GM23248 (cell line): Measurements from ENCODE around the gene PARVA. TPM values are rescaled to one million over a fixed set of nuclear protein-coding genes. Genes with fewer than 3 reads are reported as not detected.

Experiments used
- DNase-seq: peaks from one replicate; pipeline ENCODE4 v3.0.0-alpha.2; 2015
- H2AFZ ChIP-seq: fragments of 200-600 bp; sonication (generic); 2 replicates; pipeline ENCODE4 v1.6.1; 2016; ENCODE audit warnings: antibody characterized with exemption
- H3F3A ChIP-seq: fragments of 200-600 bp; sonication (generic); 2 replicates; pipeline ENCODE4 v1.6.1; 2016; ENCODE audit warnings: mild to moderate bottlenecking, antibody characterized with exemption, mixed run types; ENCODE audit not compliant: insufficient read depth
- H3K27ac ChIP-seq: fragments of 200-600 bp; sonication (generic); 2 replicates; pipeline ENCODE4 v1.5.1; 2016; ENCODE audit warnings: mild to moderate bottlenecking
- H3K27me3 ChIP-seq: fragments of 200-600 bp; sonication (generic); replicated peaks from 2 replicates; pipeline ENCODE4 v1.6.1; 2016; ENCODE audit warnings: mild to moderate bottlenecking; ENCODE audit not compliant: insufficient read depth
- H3K36me3 ChIP-seq: fragments of 200-600 bp; sonication (generic); 2 replicates; pipeline ENCODE4 v1.6.1; 2016; ENCODE audit warnings: low read depth, mild to moderate bottlenecking
- H3K4me1 ChIP-seq: fragments of 200-600 bp; sonication (generic); 2 replicates; pipeline ENCODE4 v1.6.1; 2016; ENCODE audit warnings: mild to moderate bottlenecking; ENCODE audit not compliant: insufficient read depth
- H3K4me2 ChIP-seq: fragments of 200-600 bp; sonication (generic); one replicate; pipeline ENCODE4 v1.6.1; 2016; ENCODE audit warnings: mild to moderate bottlenecking; ENCODE audit not compliant: unreplicated experiment
- H3K4me3 ChIP-seq: fragments of 200-600 bp; sonication (generic); 2 replicates; pipeline ENCODE4 v1.5.1; 2016; ENCODE audit warnings: mild to moderate bottlenecking
- H3K79me2 ChIP-seq: fragments of 200-600 bp; sonication (generic); 2 replicates; pipeline ENCODE4 v1.6.1; 2016; ENCODE audit warnings: mild to moderate bottlenecking; ENCODE audit not compliant: insufficient read depth
- H3K9ac ChIP-seq: fragments of 200-600 bp; sonication (generic); 2 replicates; pipeline ENCODE4 v1.6.1; 2016; ENCODE audit warnings: mild to moderate bottlenecking
- H3K9me2 ChIP-seq: fragments of 200-600 bp; sonication (generic); 2 replicates; pipeline ENCODE4 v1.6.1; 2016; ENCODE audit warnings: mixed run types, mild to moderate bottlenecking, moderate library complexity; ENCODE audit not compliant: insufficient read depth
- H3K9me3 ChIP-seq: fragments of 200-600 bp; sonication (generic); one replicate; pipeline ENCODE4 v1.6.1; 2017; ENCODE audit warnings: low read depth
- H4K20me1 ChIP-seq: fragments of 200-600 bp; sonication (generic); 2 replicates; pipeline ENCODE4 v1.6.0; 2016; ENCODE audit not compliant: insufficient read depth
- EZH2 ChIP-seq: fragments of 200-600 bp; sonication (generic); IDR thresholded peaks from 2 replicates; pipeline ENCODE4 v1.6.1; 2018; ENCODE audit warnings: antibody characterized with exemption, mild to moderate bottlenecking; ENCODE audit not compliant: insufficient read depth, poor library complexity, severe bottlenecking
- EZH2phosphoT487 ChIP-seq: fragments of 200-600 bp; sonication (generic); IDR thresholded peaks from 2 replicates; pipeline ENCODE4 v1.6.1; 2018; ENCODE audit warnings: antibody characterized with exemption, moderate library complexity, mild to moderate bottlenecking, low read depth; ENCODE audit not compliant: insufficient read depth
- WGBS, 2 experiments: methylation state at CpG; one replicate each; pipeline ENCODE4 v1.1.6; 2015 to 2017; ENCODE audit warnings: low lambda C conversion rate in 2 of 2, low coverage in 1 of 2; ENCODE audit errors: missing lambda C conversion rate in 2 of 2; 5-methylcytosine and 5-hydroxymethylcytosine counted together
- in situ Hi-C: fragments of 300-500 bp; cut with MboI; formaldehyde crosslinking; loops from 2 replicates; pipeline ENCODE4 v1.15.0; 2020
- polyA plus RNA-seq: library from polyadenylated mRNA; unstranded; fragments of >200 nt; fragmentation: Nextera tagmentation; extraction: Ambion mirVana; gene quantifications from 2 replicates; pipeline ENCODE4 v1.2.1, GENCODE V29; 2016
- total RNA-seq: library from RNA; depleted of rRNA; stranded (reverse); fragments of >200 nt; shearing (Covaris generic); gene quantifications from 2 replicates; pipeline ENCODE4 v1.2.3, GENCODE V29; 2014

The PARVA gene
- total and polyA plus RNA-seq, 2 experiments from 2014 or later, result 87.9 to 121 TPM

GRCh38 chr11:12540913-12541582 is 163.7 kb downstream of the PARVA start:
- H3K79me2 ChIP-seq, result no peaks in the 10 kb centered on the region
- in situ Hi-C loops, result no loop called here
- H3K4me3 ChIP-seq, result peak overlapping the region; percentile 27
- H3K27ac ChIP-seq, result peak overlapping the region; percentile 93
- H3K4me2 ChIP-seq, result peak overlapping the region; percentile 69
- no peaks in the 10 kb centered on the region for H4K20me1 ChIP-seq
- no peaks in the 10 kb centered on the region for H3K27me3 ChIP-seq
- H2AFZ ChIP-seq, result no peak overlapping the region
- H3K4me1 ChIP-seq, result peaks cover 55% of the 10 kb centered on the region
- peak; percentile 96 for DNase-seq
- H3K9me2 ChIP-seq, result no peaks in the 10 kb centered on the region
- no peaks in the 10 kb centered on the region for H3K9me3 ChIP-seq
- peaks cover 52% of the 10 kb centered on the region for H3F3A ChIP-seq
- no peaks in the 10 kb centered on the region for H3K36me3 ChIP-seq
- H3K9ac ChIP-seq, result peak overlapping the region; percentile 61
- WGBS, 2 experiments, result 11 to 14% methylated on average over 6 of the region's 6 CpGs
- no peak for TF ChIP-seq EZH2phosphoT487
- no peak for TF ChIP-seq EZH2

- WGBS, 2 experiments, result 91 to 93% methylated on average over 9 of the region's 9 CpGs
- TF ChIP-seq EZH2phosphoT487 (no peak), EZH2 (no peak)
- peaks cover 51% of the 10 kb centered on the region for H3F3A ChIP-seq
- no peak for DNase-seq
- H3K4me2 ChIP-seq, result no peak overlapping the region
- H3K4me1 ChIP-seq, result peaks cover 55% of the 10 kb centered on the region
- H3K36me3 ChIP-seq, result no peaks in the 10 kb centered on the region
- no peak overlapping the region for H3K4me3 ChIP-seq
- H3K9me3 ChIP-seq, result no peaks in the 10 kb centered on the region
- no peaks in the 10 kb centered on the region for H3K9me2 ChIP-seq
- in situ Hi-C loops, result no loop called here
- no peaks in the 10 kb centered on the region for H3K79me2 ChIP-seq
- H4K20me1 ChIP-seq, result no peaks in the 10 kb centered on the region
- H2AFZ ChIP-seq, result no peak overlapping the region
- peak overlapping the region; percentile 11; the same call in 1 of the 2 replicates for H3K9ac ChIP-seq
- H3K27me3 ChIP-seq, result no peaks in the 10 kb centered on the region
- H3K27ac ChIP-seq, result peak overlapping the region; percentile 93
Measured at GRCh38 chr11:12541583-12542151, 164.3 kb downstream of the PARVA start.

- no peaks in the 10 kb centered on the region for H3K9me3 ChIP-seq
- no peaks in the 10 kb centered on the region for H3K36me3 ChIP-seq
- H3K9ac ChIP-seq, result no peak overlapping the region
- H3K4me3 ChIP-seq, result no peak overlapping the region
- 76 to 79% methylated on average over 10 of the region's 10 CpGs for WGBS, 2 experiments
- DNase-seq, result peak; percentile 17
- no peak overlapping the region for H3K4me2 ChIP-seq
- no peaks in the 10 kb centered on the region for H3K79me2 ChIP-seq
- peaks cover 44% of the 10 kb centered on the region for H3F3A ChIP-seq
- H4K20me1 ChIP-seq, result no peaks in the 10 kb centered on the region
- H3K4me1 ChIP-seq, result peaks cover 55% of the 10 kb centered on the region
- H3K9me2 ChIP-seq, result no peaks in the 10 kb centered on the region
- in situ Hi-C loops, result no loop called here
- H3K27ac ChIP-seq, result no peak overlapping the region; the same call in 1 of the 2 replicates
- TF ChIP-seq EZH2 (no peak), EZH2phosphoT487 (no peak)
- no peak overlapping the region for H2AFZ ChIP-seq
- H3K27me3 ChIP-seq, result no peaks in the 10 kb centered on the region
Measured at GRCh38 chr11:12542186-12542935, 165.0 kb downstream of the PARVA start.

- WGBS, 2 experiments, result 81 to 83% methylated on average over 9 of the region's 9 CpGs
- Histone ChIP-seq H3F3A (peaks cover 31% of the 10 kb centered on the region), H3K27me3 (no peaks in the 10 kb centered on the region), H3K9me2 (no peaks in the 10 kb centered on the region), H3K4me2 (no peak overlapping the region), H3K9me3 (no peaks in the 10 kb centered on the region), H4K20me1 (no peaks in the 10 kb centered on the region), H3K9ac (no peak overlapping the region), H3K27ac (no peak overlapping the region), H3K4me3 (no peak overlapping the region), H3K79me2 (no peaks in the 10 kb centered on the region), H2AFZ (no peak overlapping the region), H3K36me3 (no peaks in the 10 kb centered on the region), H3K4me1 (peaks cover 44% of the 10 kb centered on the region)
- DNase-seq, result peak; percentile 20
- TF ChIP-seq EZH2phosphoT487 (no peak), EZH2 (no peak)
- in situ Hi-C loops, result no loop called here
Measured at GRCh38 chr11:12543596-12544415, 166.4 kb downstream of the PARVA start.
